Skeletal muscle cell (primary cell): ENCODE measurements around the gene PIGQ.
A peak's percentile ranks its signal among the peaks of the same experiment; 100 is the strongest.

ENCODE experiments used
- DNase-seq: peaks from one replicate; pipeline ENCODE4 v3.0.0-alpha.2; 2010; ENCODE audit warnings: low read depth
- H3K4me3 ChIP-seq: 2 replicates; pipeline ENCODE4 v1.5.1; 2011; ENCODE audit warnings: low read depth, mild to moderate bottlenecking, control low read depth, low read length, moderate library complexity

PIGQ gene

DNA sequence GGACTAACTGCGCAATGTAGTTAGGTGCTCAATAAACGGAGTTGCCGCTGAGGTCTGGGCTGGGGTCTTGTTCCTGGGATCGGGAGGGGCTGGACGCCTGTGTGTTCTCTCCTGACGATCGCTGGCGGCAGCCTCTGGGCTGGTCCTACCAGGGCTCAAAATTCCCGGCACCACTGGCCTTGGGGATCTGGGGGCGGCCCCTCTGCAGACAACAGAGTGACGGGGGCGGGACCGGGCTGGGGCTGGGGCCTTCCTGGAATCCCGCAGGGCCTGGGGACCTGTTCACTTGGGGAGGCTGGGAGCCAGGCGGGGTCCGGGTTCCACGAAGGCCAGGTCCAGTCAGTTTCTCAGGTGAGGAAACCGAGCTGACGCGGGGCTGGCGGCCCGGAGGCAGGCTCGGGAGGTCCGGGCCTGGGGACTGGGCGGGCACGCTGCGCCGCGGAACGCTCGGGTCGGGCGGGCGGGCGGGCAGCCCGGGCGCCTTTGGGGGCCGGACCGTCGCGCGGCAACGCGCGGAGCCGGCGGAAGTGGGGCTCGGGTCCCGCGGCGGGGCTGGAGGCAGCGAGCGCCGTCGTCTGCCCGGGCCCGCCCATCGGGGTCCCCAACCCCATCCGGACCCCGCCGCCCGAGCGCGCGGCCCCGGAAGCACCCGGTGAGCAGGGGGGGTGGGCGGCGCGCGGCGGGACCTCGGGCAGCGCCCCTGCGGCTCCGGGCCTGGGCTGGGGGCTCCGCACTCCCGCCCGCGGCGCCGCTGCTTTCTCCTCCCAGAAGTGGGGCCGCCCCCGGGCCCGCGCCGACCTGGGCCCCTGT, at the start of gene PIGQ:
TSS of gene PIGQ (plus strand) at position 524 of the 810 bp plus-strand sequence. CDS start 4,107 bp downstream, outside the sequence.
- DNase-seq = no peak
- H3K4me3 ChIP-seq = peak within 1 kb of the TSS; percentile 91

- DNase-seq = no peak
- no peak overlapping the region for H3K4me3 ChIP-seq
Observed at GRCh38 chr16:520847-521246, 48.9 kb upstream of the PIGQ start.

DNA sequence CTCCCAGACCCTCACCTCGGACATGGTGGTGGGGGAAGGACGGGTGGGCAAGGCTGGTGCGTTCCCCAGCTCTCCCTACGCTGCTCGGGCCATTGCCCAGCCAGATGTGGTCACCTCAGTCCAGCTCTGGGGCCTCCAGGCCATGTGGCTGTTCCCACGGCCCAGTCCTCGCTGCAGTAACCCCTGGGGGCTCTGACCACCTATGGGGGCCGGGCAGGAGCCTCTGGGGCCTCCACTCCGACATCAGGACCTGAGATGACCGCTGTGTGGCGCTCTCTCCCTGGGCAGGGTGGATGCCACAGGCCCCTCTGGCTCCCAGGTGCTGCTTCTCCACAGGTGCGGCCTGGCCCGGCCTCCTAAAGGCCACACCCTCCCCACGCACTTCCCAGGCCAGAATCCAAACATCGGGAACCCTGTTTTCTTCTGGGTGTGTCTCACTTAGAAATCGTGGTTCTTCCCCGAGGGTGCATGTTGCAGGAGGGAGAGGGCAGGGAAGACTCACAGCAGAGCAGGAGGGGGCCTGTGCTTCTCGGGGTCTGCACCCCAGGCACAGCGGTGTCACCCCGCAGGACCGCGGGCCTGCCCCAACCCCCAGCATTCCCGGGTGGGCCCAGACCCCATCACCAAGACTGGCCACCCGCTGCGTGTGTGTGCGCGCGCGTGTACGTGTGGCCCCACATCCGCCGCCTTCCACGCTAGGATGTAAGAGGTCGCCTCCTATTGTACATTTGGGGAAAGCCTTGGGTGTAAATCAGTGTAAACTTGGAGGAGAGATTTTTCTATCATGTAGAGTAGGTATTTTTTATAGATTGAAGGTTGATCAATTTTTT, 48.2 kb upstream of the PIGQ start:
- no peak for DNase-seq
- H3K4me3 ChIP-seq = no peak overlapping the region

DNA sequence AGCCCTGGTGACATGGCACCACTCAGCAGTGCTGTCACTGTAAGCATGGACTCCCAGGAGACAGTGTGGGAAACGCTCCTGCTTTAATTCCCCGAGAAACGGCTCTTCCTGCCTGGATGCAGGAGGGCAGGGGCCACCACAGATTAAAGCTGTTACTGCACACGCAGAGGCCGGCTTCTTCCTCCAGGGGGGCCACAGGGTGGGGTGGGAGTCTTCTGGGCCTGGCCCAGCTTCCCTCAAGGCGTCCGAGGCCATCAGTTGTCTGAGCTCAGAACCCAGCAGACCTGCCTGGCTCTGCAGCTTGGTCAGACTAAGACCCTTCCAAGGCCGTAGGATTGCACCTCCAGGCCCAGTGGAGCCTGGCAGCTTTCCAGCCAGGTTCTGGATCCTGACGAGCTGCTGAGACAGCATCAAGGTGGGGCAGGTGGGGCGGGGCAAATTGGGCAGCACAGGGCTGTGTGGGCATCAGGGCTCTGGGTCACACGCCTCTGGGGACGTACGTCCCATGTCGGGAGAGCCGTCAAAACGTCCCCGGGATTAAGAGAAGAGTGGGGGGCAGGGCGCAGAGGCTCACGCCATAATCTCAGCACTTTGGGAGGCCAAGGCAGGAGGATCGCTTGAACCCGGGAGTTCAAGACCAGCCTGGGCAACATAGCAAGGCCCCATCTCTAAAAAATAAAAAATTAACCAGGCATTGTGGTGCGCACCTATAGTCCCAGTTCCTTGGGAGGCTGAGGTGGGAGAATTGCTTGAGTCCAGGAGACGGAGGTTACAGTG, 47.3 kb upstream of the PIGQ start:
- no peak for DNase-seq
- no peak overlapping the region for H3K4me3 ChIP-seq

- no peak for DNase-seq
- no peak overlapping the region for H3K4me3 ChIP-seq
Observed at GRCh38 chr16:523097-523741, 46.5 kb upstream of the PIGQ start.

- DNase-seq = no peak
- H3K4me3 ChIP-seq = no peak overlapping the region
Observed at GRCh38 chr16:524274-525040, 45.3 kb upstream of the PIGQ start.

DNA sequence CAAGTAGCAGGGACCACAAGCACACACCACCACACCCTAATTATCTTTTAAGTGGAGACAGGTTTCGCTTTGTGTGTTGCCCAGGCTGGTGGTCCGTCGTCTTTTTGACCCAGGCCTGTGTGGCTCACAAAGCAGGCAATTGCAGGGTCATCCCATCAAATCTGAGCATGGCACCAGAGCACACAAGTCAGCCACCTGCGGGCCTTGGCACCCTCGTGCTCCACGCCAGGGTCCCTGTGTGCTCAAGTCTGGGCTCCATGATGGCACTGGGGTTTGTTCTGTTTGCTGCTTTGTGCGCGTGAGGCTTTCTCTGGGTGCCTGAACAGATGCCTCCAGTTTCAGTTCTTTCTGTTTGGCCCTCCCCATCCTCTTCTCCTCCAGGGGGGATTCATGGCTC, 44.6 kb upstream of the PIGQ start:
- DNase-seq = no peak
- no peak overlapping the region for H3K4me3 ChIP-seq

GRCh38 chr16:525520-526180, 44.1 kb upstream of the PIGQ start:
- H3K4me3 ChIP-seq = peak overlapping the region; percentile 89
- peak; percentile 49 for DNase-seq

GRCh38 chr16:526181-527014, 43.4 kb upstream of the PIGQ start:
- peak overlapping the region; percentile 89 for H3K4me3 ChIP-seq
- DNase-seq = no peak

- peak within 1 kb of the TSS; percentile 89 for H3K4me3 ChIP-seq
- peak; percentile 53 for DNase-seq
Observed at GRCh38 chr16:527015-527903, 42.5 kb upstream of the PIGQ start, which contains the start of gene CAPN15. CAPN15 (plus strand) TSS chr16:527712; CDS start chr16:546839, 19,127 bp downstream.

DNA sequence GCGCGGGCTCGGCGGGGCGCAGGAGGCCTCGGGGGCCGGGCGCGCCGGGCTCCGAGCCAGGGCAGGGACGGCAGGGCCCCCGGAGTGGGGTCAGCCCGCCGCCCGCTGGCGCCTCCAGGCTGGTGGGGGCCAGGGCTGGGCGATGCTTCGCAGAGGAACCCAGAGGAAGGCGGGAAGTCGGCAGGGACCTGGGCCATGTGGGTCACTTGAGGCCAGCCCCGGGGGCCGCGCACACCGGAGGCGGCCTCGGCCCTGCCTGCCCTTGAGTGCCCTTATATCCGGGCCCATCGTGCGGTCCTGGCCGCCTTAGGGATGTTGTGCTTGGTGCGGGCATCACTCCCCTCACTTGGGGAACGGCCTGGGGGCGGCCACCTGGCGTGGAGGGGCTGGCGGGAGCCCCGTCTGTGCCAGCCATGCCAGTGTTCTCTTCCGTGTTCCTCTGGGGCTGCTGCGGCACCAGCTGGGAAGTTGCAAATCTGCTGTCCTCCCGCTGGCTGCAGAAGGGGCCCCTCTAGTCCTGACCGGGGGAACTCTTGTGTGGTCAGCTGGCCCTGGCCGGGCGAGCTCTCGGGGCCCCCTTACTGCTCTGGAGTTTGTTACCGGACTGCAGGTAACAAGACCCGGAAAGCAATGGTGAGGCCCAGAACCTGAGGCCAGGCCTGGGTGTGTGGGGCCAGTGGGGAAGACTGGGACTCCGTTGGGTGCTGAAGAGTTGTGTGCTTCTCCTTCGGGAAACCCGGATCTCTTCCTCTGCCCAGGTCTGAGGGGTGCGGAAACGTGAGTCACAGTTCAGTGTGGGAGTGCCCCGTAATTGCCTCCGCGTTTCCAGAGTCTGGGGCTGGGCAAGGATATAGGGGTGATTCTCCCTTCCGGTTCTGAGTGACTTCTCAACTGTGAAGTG, 41.4 kb upstream of the PIGQ start:
- DNase-seq = no peak
- peak overlapping the region; percentile 89 for H3K4me3 ChIP-seq

- DNase-seq = no peak
- peak overlapping the region; percentile 89 for H3K4me3 ChIP-seq
Observed at GRCh38 chr16:529012-529575, 40.7 kb upstream of the PIGQ start.

GRCh38 chr16:530111-530817, 39.5 kb upstream of the PIGQ start:
- no peak overlapping the region for H3K4me3 ChIP-seq
- DNase-seq = no peak

- no peak overlapping the region for H3K4me3 ChIP-seq
- no peak for DNase-seq
Observed at GRCh38 chr16:531494-532125, 38.2 kb upstream of the PIGQ start.
